Measurements from ENCODE around the gene ARHGEF37.

Gene ARHGEF37

DNA sequence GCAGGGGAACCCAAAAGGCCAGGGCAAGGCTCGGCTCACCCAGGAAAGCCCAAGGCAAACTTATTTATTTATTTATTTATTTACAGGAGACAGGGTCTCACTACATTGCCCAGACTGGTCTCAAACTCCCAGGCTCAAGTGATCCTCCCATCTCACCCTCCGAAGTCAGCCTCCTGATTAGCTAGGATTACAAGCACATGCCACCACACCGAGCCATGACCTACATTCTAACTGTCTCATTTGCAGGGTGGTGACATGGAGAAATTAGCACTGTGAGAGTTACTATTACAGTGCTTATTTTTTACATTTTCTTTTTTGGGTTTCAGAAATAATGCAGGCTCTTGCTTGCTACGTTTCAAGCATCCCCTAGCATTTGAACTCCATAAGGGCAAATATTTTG, 18.1 kb downstream of the ARHGEF37 start:
- DNase-seq (ENCODE audit: low read depth in 1 of 2, low spot score in 1 of 2): no peak

DNA sequence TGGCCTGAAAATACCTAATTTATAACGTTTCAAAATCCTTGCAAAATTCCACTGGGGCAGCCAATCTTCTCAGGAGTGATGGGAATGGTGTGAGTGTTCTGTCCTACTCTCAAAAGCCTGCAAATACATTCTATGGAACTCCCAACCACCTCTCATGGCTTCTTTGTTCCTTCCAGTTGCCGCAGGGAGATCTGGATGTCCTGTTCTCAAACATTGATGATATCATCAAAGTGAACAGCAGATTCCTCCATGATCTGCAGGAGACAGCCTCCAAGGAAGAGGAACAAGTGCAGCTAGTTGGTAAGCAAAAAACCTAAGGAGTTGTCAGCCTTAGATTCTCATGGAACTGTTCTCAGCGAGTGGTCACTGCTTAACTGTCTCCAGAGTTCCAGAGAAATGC, 19.6 kb downstream of the ARHGEF37 start:
- DNase-seq (ENCODE audit: low read depth in 1 of 2, low spot score in 1 of 2): no peak

- DNase-seq (ENCODE audit: low read depth in 1 of 2, low spot score in 1 of 2): no peak
Observed at GRCh38 chr5:149603210-149603609, 21.9 kb downstream of the ARHGEF37 start.

DNA sequence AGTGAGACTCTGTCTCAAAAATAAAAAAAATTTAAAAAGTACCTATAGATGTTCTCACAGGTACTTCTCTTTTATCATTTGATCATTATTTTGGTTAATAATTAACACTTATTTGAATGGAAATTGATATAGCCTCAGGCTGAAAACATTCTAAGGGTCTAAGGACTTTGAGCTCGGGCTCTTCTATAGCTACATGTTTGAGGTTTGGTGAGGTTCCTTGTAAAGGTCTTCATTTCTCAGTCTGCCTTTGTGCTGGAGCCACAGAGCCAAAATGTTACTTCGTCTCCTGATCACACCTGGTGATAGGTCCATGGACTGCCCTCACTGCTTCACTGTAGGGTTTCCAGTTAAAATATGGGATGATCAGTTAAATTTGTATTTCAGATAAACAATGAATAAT, 22.6 kb downstream of the ARHGEF37 start:
- DNase-seq (ENCODE audit: low read depth in 1 of 2, low spot score in 1 of 2): no peak

GRCh38 chr5:149604321-149604720, 23.0 kb downstream of the ARHGEF37 start:
- no peak for DNase-seq (ENCODE audit: low read depth in 1 of 2, low spot score in 1 of 2)

- DNase-seq (ENCODE audit: low read depth in 1 of 2, low spot score in 1 of 2): no peak
Observed at GRCh38 chr5:149605354-149605997, 24.2 kb downstream of the ARHGEF37 start.

DNA sequence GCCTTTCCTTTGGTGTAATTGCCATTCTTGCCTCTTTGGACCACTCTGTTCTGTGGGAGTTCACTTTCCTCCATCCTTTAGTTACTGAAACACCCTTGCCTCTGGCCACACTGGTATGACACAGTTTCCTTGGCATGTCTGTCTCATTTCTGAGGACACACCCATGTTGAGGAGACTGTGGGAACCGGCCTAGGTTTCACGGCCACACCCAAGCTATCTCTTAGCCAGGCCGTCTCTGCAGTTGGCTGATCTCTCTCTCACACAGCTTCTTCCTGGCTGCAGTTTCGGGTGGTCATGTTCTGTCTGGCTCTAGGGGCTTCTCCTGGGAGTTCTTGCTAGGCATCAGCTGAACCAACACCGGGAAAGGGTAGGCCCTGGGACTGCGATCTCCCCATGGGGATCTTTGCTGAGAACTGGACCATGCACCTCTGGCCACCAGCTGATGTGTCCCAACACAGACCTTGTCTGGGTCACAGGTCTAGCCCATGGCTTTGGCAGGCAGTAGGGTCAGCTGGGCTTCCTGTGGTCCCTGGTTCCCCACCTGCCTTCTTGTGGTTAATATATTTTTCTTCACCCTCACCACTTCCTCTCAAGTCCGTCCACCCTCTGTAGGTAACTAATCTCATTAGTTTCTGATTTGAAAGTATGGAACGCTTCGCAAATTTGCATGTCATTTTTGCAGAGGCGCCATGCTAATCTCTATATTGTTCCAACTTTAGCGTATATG, 24.9 kb downstream of the ARHGEF37 start:
- no peak for DNase-seq (ENCODE audit: low read depth in 1 of 2, low spot score in 1 of 2)

DNA sequence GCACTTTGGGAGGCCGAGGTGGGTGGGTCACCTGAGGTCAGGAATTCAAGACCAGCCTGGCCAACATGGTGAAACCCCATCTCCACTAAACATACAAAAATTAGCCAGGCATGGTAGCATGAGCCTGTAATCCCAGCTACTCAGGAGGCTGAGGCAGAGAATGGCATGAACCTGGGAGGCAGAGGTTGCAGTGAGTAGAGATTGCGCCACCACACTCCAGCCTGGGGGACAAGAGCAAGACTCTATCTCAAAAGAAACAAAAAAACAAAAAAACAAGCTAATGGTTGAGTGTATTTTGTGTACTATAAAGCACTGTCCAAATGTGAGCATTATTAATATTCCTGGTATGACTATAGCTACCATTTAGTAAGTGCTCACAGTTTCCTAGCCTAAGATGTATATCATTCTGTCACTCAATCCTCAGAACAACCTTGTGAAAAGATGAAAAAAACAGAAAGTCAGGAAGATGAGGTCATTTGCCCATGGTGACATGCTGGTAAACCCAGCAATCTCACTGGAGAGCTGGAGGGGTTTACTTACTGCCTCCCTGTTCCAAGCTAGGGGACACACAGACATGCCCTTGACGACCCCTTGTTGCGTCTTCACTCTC, 27.7 kb downstream of the ARHGEF37 start:
- DNase-seq (ENCODE audit: low read depth in 1 of 2, low spot score in 1 of 2): no peak

GRCh38 chr5:149609640-149610219, 28.4 kb downstream of the ARHGEF37 start:
- no peak for DNase-seq (ENCODE audit: low read depth in 1 of 2, low spot score in 1 of 2)

DNA sequence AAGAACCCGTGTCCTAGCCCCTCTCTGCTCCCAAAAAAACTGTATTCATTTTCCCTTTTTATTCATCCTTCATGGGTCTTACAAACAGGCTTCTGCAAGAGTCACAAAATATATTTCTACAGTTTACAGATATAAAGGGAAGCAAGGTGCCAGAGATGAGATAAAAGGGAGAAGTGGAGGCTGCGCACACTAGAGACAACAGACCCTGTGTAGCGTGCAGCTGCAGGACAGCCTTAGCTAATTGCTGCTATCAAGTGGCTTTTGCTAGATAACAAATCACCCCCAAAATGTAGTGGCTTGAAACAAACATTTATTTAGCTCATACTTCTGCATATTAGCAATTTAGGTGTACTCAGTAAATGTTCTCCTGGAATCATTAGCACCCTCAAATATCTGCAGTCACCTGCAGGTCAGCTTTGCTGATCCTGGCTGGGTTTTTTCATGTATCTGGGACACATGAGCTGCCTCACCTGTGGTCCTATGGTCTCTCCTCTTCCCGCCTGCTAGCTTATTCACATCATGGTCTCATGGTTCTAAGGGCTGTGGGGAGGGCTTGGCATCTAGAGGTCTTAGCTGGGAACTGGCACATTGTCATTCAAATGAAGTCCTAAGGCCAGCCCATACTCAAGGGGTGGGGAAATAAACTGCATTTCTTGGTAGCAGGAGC, 29.4 kb downstream of the ARHGEF37 start:
- no peak for DNase-seq (ENCODE audit: low read depth in 1 of 2, low spot score in 1 of 2)

DNA sequence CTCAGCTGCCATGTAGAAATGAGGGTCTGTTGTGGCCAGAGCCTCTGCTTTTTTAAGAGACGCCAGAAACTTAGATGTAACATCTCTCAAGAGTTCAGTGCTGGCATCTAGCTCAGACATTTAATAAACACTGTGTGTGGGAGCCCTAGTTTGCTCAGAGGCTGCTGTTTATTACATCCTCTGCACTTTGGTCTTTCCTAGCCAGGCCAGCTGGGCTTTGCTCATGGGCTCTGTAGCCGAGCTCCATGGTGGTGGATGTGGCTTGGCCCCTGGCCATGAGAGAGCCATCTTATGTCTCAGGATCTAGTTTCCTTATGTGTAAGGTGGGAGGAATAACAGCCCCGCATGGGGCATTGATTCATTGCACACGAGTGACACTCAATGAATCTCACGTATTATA, 30.0 kb downstream of the ARHGEF37 start:
- no peak for DNase-seq (ENCODE audit: low read depth in 1 of 2, low spot score in 1 of 2)

GRCh38 chr5:149614034-149614907, 33.0 kb downstream of the ARHGEF37 start:
- DNase-seq (ENCODE audit: low read depth in 1 of 2, low spot score in 1 of 2): no peak

DNA sequence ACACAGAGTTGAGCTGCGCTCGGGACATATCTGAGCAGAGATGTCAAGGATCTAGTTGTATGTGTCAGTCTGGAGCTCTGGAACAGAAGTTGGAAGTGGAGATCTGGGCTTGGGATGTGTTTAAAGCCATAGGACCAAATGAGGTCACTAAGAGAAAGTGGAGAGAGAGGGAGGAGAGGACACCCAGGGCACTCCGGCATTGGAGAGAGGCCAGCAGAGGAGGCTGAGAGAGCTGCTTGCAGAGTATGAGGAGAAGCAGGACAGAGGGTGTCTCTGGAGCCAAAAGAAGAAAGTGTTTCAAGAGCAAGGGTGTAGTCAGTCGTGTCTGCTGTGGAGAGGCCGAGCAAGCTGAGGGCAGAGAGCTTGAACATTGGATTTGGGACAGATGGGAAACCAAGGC, 34.7 kb downstream of the ARHGEF37 start:
- DNase-seq (ENCODE audit: low read depth in 1 of 2, low spot score in 1 of 2): no peak

GRCh38 chr5:149616727-149617285, 35.5 kb downstream of the ARHGEF37 start:
- DNase-seq (ENCODE audit: low read depth in 1 of 2, low spot score in 1 of 2): no peak

GRCh38 chr5:149617760-149618306, 36.5 kb downstream of the ARHGEF37 start:
- DNase-seq (ENCODE audit: low read depth in 1 of 2, low spot score in 1 of 2): no peak

- DNase-seq (ENCODE audit: low read depth in 1 of 2, low spot score in 1 of 2): no peak
Observed at GRCh38 chr5:149618581-149619248, 37.4 kb downstream of the ARHGEF37 start.

GRCh38 chr5:149621415-149622098, 40.3 kb downstream of the ARHGEF37 start:
- DNase-seq (ENCODE audit: low read depth in 1 of 2, low spot score in 1 of 2): no peak

- no peak for DNase-seq (ENCODE audit: low read depth in 1 of 2, low spot score in 1 of 2)
Observed at GRCh38 chr5:149622466-149622865, 41.2 kb downstream of the ARHGEF37 start.

GRCh38 chr5:149623473-149623872, 42.2 kb downstream of the ARHGEF37 start:
- DNase-seq (ENCODE audit: low read depth in 1 of 2, low spot score in 1 of 2): no peak

Data from activated T-helper 1 cell treated with anti-CD3 and anti-CD28 coated beads, Interleukin-2, amount 50 U/mL, for 16 hours (primary cell).